Peyer's patch (tissue), 4 donors: ENCODE measurements around the gene FH.

ENCODE experiments used
- POLR2A ChIP-seq, 2 donors: fragments of 450-650 bp; IDR thresholded peaks; one replicate each; pipeline ENCODE4 v1.5.1; 2017; ENCODE audit warnings: antibody characterized with exemption in 2 of 2, mild to moderate bottlenecking in 2 of 2, moderate library complexity in 2 of 2
- TF ChIP-seq, protein P1 (sequence below), 6 experiments: fragments of 450-650 bp in 4 of 6; fragments of 200-600 bp in 2 of 6; sonication (generic) in 1 of 6; IDR thresholded peaks; one replicate each; pipeline ENCODE4 v1.5.1; 2017 to 2019; ENCODE audit warnings: antibody characterized with exemption in 6 of 6, mild to moderate bottlenecking in 3 of 6, moderate library complexity in 1 of 6

DNA sequence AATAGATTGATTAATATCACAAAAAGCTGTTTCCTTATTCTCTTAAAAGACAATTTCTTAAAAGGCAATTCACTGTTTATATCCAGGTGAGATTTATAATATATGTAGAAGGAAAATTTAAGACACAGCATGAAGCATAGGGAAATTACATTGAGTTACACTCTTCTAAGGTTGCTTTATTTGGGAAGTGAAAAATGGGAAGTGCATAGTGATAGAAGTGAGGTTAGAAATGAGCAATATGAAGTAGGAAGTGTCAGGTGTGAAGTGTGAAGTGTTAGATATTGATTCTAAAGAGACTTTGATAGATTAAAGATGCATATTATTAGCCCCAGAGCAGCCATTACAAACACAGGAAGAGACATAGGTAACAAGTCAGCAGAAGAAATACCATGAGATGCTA lies 40.3 kb downstream of the FH start:
- TF ChIP-seq, protein P1, sequence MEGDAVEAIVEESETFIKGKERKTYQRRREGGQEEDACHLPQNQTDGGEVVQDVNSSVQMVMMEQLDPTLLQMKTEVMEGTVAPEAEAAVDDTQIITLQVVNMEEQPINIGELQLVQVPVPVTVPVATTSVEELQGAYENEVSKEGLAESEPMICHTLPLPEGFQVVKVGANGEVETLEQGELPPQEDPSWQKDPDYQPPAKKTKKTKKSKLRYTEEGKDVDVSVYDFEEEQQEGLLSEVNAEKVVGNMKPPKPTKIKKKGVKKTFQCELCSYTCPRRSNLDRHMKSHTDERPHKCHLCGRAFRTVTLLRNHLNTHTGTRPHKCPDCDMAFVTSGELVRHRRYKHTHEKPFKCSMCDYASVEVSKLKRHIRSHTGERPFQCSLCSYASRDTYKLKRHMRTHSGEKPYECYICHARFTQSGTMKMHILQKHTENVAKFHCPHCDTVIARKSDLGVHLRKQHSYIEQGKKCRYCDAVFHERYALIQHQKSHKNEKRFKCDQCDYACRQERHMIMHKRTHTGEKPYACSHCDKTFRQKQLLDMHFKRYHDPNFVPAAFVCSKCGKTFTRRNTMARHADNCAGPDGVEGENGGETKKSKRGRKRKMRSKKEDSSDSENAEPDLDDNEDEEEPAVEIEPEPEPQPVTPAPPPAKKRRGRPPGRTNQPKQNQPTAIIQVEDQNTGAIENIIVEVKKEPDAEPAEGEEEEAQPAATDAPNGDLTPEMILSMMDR (IDR thresholded peaks at IDR 0.05): no peak
- no peak for TF ChIP-seq POLR2A (IDR thresholded peaks at IDR 0.05)
